MM.1S (cell line): ENCODE data around the gene ARHGAP4.

ENCODE experiments used
- CTCF ChIP-seq: fragments of 300-600 bp; sonication (generic); IDR thresholded peaks from 2 replicates; pipeline ENCODE4 v1.5.1; 2016; ENCODE audit warnings: antibody characterized with exemption, low read length, mixed read lengths
- EZH2 ChIP-seq: fragments of 300-600 bp; sonication (generic); optimal IDR thresholded peaks from 2 replicates; pipeline ENCODE3; 2017; ENCODE audit warnings: low read depth, mild to moderate bottlenecking, antibody characterized with exemption, low read length, mixed read lengths
- EZH2phosphoT487 ChIP-seq: fragments of 300-600 bp; sonication (generic); IDR thresholded peaks from 2 replicates; pipeline ENCODE4 v1.6.1; 2018; ENCODE audit warnings: antibody characterized with exemption, low read length

- no peak for TF ChIP-seq CTCF
- TF ChIP-seq EZH2: no peak
- no peak for TF ChIP-seq EZH2phosphoT487
Measured at GRCh38 chrX:153933748-153934147, 7.7 kb upstream of the ARHGAP4 start.
